Inflammatory macrophage treated with lipopolysaccharide for 4 hours (primary cell): ENCODE measurements around the gene BACH2.

ENCODE experiments used
- DNase-seq: peaks from one replicate; pipeline ENCODE4 v3.0.0-alpha.2; 2020

Gene BACH2

GRCh38 chr6:90277302-90278011 is 19.2 kb downstream of the BACH2 start:
- DNase-seq: no peak

- no peak for DNase-seq
Measured at GRCh38 chr6:90274451-90275030, 22.1 kb downstream of the BACH2 start.

- DNase-seq: no peak
Measured at GRCh38 chr6:90273863-90274262, 22.8 kb downstream of the BACH2 start.

- DNase-seq: no peak
Measured at GRCh38 chr6:90272895-90273294, 23.7 kb downstream of the BACH2 start.

- DNase-seq: no peak
Measured at GRCh38 chr6:90271831-90272230, 24.8 kb downstream of the BACH2 start.

- no peak for DNase-seq
Measured at GRCh38 chr6:90269334-90269733, 27.3 kb downstream of the BACH2 start.

- no peak for DNase-seq
Measured at GRCh38 chr6:90268178-90268577, 28.5 kb downstream of the BACH2 start.

GRCh38 chr6:90266905-90267621 is 29.6 kb downstream of the BACH2 start:
- DNase-seq: no peak

GRCh38 chr6:90264561-90264960 is 32.1 kb downstream of the BACH2 start:
- no peak for DNase-seq

GRCh38 chr6:90263633-90264032 is 33.0 kb downstream of the BACH2 start:
- DNase-seq: no peak

GRCh38 chr6:90261801-90262200 is 34.8 kb downstream of the BACH2 start:
- no peak for DNase-seq

- no peak for DNase-seq
Measured at GRCh38 chr6:90257486-90257738, 39.2 kb downstream of the BACH2 start.

GRCh38 chr6:90256698-90257485 is 39.8 kb downstream of the BACH2 start:
- DNase-seq: no peak

GRCh38 chr6:90253631-90254030 is 43.0 kb downstream of the BACH2 start:
- no peak for DNase-seq

GRCh38 chr6:90251295-90251992 is 45.2 kb downstream of the BACH2 start:
- no peak for DNase-seq

GRCh38 chr6:90250405-90250804 is 46.2 kb downstream of the BACH2 start:
- no peak for DNase-seq

- DNase-seq: no peak
Measured at GRCh38 chr6:90249458-90249857, 47.2 kb downstream of the BACH2 start.

GRCh38 chr6:90249034-90249433 is 47.6 kb downstream of the BACH2 start:
- DNase-seq: no peak

- DNase-seq: no peak
Measured at GRCh38 chr6:90247262-90247661, 49.4 kb downstream of the BACH2 start.

- peak; percentile 40 for DNase-seq
Measured at GRCh38 chr6:90241229-90241880, 55.3 kb downstream of the BACH2 start.

GRCh38 chr6:90238496-90239266 is 58.0 kb downstream of the BACH2 start:
- DNase-seq: no peak
